HepG2 (cell line): ENCODE data around the gene POC1A. TPM values are rescaled to one million over a fixed set of nuclear protein-coding genes. Genes with fewer than 3 reads are reported as not detected.

Experiments
- ATAC-seq: fragments of 200-7000 bp; cut with Tn5 transposase; 3 replicates; pipeline ENCODE4 v1.9.1; 2020; ENCODE audit warnings: mild to moderate bottlenecking, moderate library complexity
- BruUV-seq: library from RNA; stranded (reverse); fragments of 400-500 nt; replicated peaks from 2 replicates; lab custom pipeline; 2021; lab: Mats Ljungman, UMichigan
- CTCF ChIA-PET: fragments of 300-600 bp; formaldehyde crosslinking; extraction: SDS; loops from one replicate; lab custom pipeline; 2021; ENCODE audit warnings: low total read pairs, inconsistent platforms, low intra/inter-chr PET ratio; lab: Yijun Ruan, JAX
- POLR2A ChIA-PET: fragments of 350-600 bp; sonication (Branson Sonifier 250); formaldehyde crosslinking; loops from one replicate; lab custom pipeline; 2020; ENCODE audit warnings: antibody characterized with exemption, inconsistent platforms; lab: Yijun Ruan, JAX
- DNase-seq: peaks from one replicate; pipeline ENCODE4 v3.0.0-alpha.2; 2015; ENCODE audit warnings: low spot score
- FAIRE-seq: peaks from 3 replicates; lab custom pipeline; 2011; peaks lifted over from hg19 to GRCh38; lab: Jason Lieb, UNC
- H2AFZ ChIP-seq: one replicate; pipeline ENCODE4 v1.6.1; 2011; ENCODE audit warnings: low read length, inconsistent platforms
- H3K27ac ChIP-seq: fragments of 300-600 bp; 3 replicates; pipeline ENCODE4 v1.8.0; 2011; ENCODE audit warnings: mixed run types, mild to moderate bottlenecking, mixed read lengths, low read length, inconsistent platforms; ENCODE audit not compliant: insufficient read depth; ENCODE audit errors: extremely low read length
- H3K27me3 ChIP-seq, 2 experiments: fragments of 200-600 bp in 1 of 2; 2 replicates in 1 of 2; 3 replicates in 1 of 2; pipeline versions ENCODE4 v1.6.0 to v1.8.0; 2011; ENCODE audit warnings: low read length in 2 of 2, mild to moderate bottlenecking in 2 of 2, moderate library complexity in 2 of 2, inconsistent platforms in 1 of 2; ENCODE audit not compliant: insufficient read depth in 2 of 2, control insufficient read depth in 1 of 2
- H3K36me3 ChIP-seq, 2 experiments: fragments of 200-600 bp in 1 of 2; replicated peaks in 1 of 2; 2 replicates in 1 of 2; 3 replicates in 1 of 2; pipeline versions ENCODE4 v1.5.1 to v1.8.0; 2011; ENCODE audit warnings: low read length in 2 of 2, inconsistent platforms in 1 of 2; ENCODE audit not compliant: insufficient read depth in 2 of 2, control insufficient read depth in 1 of 2
- H3K4me1 ChIP-seq: 2 replicates; pipeline ENCODE4 v1.5.1; 2012; ENCODE audit warnings: low read length, inconsistent platforms; ENCODE audit not compliant: insufficient read depth
- H3K4me2 ChIP-seq: 2 replicates; pipeline ENCODE4 v1.6.0; 2011; ENCODE audit warnings: low read depth, low read length, inconsistent platforms
- H3K4me3 ChIP-seq, 3 experiments: fragments of 200-600 bp in 1 of 3; sonication (generic), shearing (Covaris generic) in 1 of 3; replicated peaks in 1 of 3; 2 replicates each; pipeline ENCODE4 v1.5.1; 2011 to 2016; ENCODE audit warnings: low read length in 3 of 3, inconsistent platforms in 2 of 3, low read depth in 2 of 3, mild to moderate bottlenecking in 2 of 3, control low read depth in 1 of 3, mixed read lengths in 1 of 3; ENCODE audit not compliant: insufficient read depth in 1 of 3
- H3K79me2 ChIP-seq: one replicate; pipeline ENCODE4 v1.6.1; 2011; ENCODE audit warnings: low read length, inconsistent platforms; ENCODE audit not compliant: insufficient read depth
- H3K9ac ChIP-seq: 2 replicates; pipeline ENCODE4 v1.6.0; 2011; ENCODE audit warnings: mild to moderate bottlenecking, low read depth, low read length, inconsistent platforms; ENCODE audit not compliant: insufficient read depth
- H3K9me3 ChIP-seq: 2 replicates; pipeline ENCODE4 v1.5.1; 2012; ENCODE audit warnings: mild to moderate bottlenecking, low read length
- H4K20me1 ChIP-seq: 2 replicates; pipeline ENCODE4 v1.6.0; 2011; ENCODE audit warnings: inconsistent platforms, mild to moderate bottlenecking, low read length, moderate library complexity; ENCODE audit not compliant: insufficient read depth
- ATF2 ChIP-seq: sonication (generic); formaldehyde crosslinking; IDR thresholded peaks from 2 replicates; pipeline ENCODE4 v1.4.0; 2020; ENCODE audit warnings: missing genetic modification reagents
- DNMT1 ChIP-seq: sonication (generic); formaldehyde crosslinking; IDR thresholded peaks from 2 replicates; pipeline ENCODE4 v1.5.1; 2020; ENCODE audit warnings: mild to moderate bottlenecking, missing genetic modification reagents
- HHEX ChIP-seq: IDR thresholded peaks from 2 replicates; pipeline ENCODE4 v1.6.1; 2016; ENCODE audit warnings: control low read depth
- HOXA9 ChIP-seq: sonication (generic); formaldehyde crosslinking; IDR thresholded peaks from 2 replicates; pipeline ENCODE4 v1.8.1; 2022; ENCODE audit warnings: missing genetic modification reagents, mild to moderate bottlenecking, moderate library complexity, borderline replicate concordance
- KLF9 ChIP-seq: IDR thresholded peaks from 2 replicates; pipeline ENCODE4 v1.6.1; 2016; ENCODE audit warnings: low read depth
- SP140L ChIP-seq: sonication (generic); formaldehyde crosslinking; IDR thresholded peaks from 2 replicates; pipeline ENCODE4 v1.4.0; 2020; ENCODE audit warnings: missing genetic modification reagents, borderline replicate concordance
- STAT5B ChIP-seq: sonication (generic); formaldehyde crosslinking; IDR thresholded peaks from 2 replicates; pipeline ENCODE4 v1.4.0; 2020; ENCODE audit warnings: missing genetic modification reagents
- ZBTB20 ChIP-seq: sonication (generic); formaldehyde crosslinking; IDR thresholded peaks from 2 replicates; pipeline ENCODE4 v1.8.1; 2023; ENCODE audit warnings: missing genetic modification reagents, low read depth, mild to moderate bottlenecking, borderline replicate concordance
- ZFP90 ChIP-seq: sonication (generic); formaldehyde crosslinking; IDR thresholded peaks from 2 replicates; pipeline ENCODE4 v1.8.0; 2022; ENCODE audit warnings: missing genetic modification reagents, mild to moderate bottlenecking, inconsistent platforms, borderline replicate concordance
- ZNF142 ChIP-seq: sonication (generic); formaldehyde crosslinking; IDR thresholded peaks from 2 replicates; pipeline ENCODE4 v1.4.0; 2020; ENCODE audit warnings: missing genetic modification reagents
- ZNF224 ChIP-seq: sonication (generic); formaldehyde crosslinking; IDR thresholded peaks from 2 replicates; pipeline ENCODE4 v1.5.0; 2020; ENCODE audit warnings: mild to moderate bottlenecking, missing genetic modification reagents
- ZNF782 ChIP-seq: sonication (generic); formaldehyde crosslinking; IDR thresholded peaks from 2 replicates; pipeline ENCODE4 v1.4.0; 2020; ENCODE audit warnings: missing genetic modification reagents, mild to moderate bottlenecking, borderline replicate concordance
- WGBS: methylation state at CpG from one replicate; pipeline ENCODE4 v1.1.6; 2017; ENCODE audit warnings: low lambda C conversion rate; 5-methylcytosine and 5-hydroxymethylcytosine counted together
- in situ Hi-C: cut with HindIII; loops from 2 replicates; pipeline ENCODE4 v1.10.0; 2017; ENCODE audit warnings: low pct_unique_long_range_greater_than_20kb; ENCODE audit not compliant: extremely low pct_ligation_motif_present
- intact Hi-C: fragments of 100-400 bp; cut with micrococcal nuclease; formaldehyde crosslinking; loops from one replicate; pipeline ENCODE4 v1.10.0; 2022; ENCODE audit not compliant: unreplicated experiment
- polyA plus RNA-seq, 8 experiments: library from polyadenylated mRNA; depleted of rRNA in 3 of 8; stranded (reverse) in 7 of 8; unstranded in 1 of 8; fragments of >200 nt; fragmentation: Illumina TruSeq in 4 of 8; extraction: Trizol in 4 of 8; gene quantifications; 2 replicates each; pipeline versions ENCODE4 v1.2.1 to v1.2.3, GENCODE V29; 2011 to 2016; ENCODE audit warnings: low read depth in 4 of 8, missing spikeins in 1 of 8, mixed read lengths in 1 of 8; ENCODE audit not compliant: insufficient read depth in 1 of 8
- total RNA-seq, 5 experiments: library from RNA; depleted of rRNA; stranded (reverse); fragments of >200 nt; fragmentation: Illumina TruSeq; extraction: Trizol; gene quantifications; 2 replicates each; pipeline ENCODE4 v1.2.3, GENCODE V29; 2016; ENCODE audit warnings: low read depth in 1 of 5

Gene POC1A
- total and polyA plus RNA-seq, 2 of the 13 experiments (the other 11 are each of a cell fraction or from before 2014, with no cell fraction given) = 14.6 to 20.0 TPM

GRCh38 chr3:52140769-52141168, 13.5 kb downstream of the POC1A start:
- H4K20me1 ChIP-seq = no peaks in the 10 kb centered on the region
- no peak for FAIRE-seq
- no peak overlapping the region for H3K27ac ChIP-seq
- ChIA-PET POLR2A (no interaction called here), CTCF (no interaction called here)
- no peak overlapping the region for H3K4me2 ChIP-seq
- H3K9me3 ChIP-seq = no peaks in the 10 kb centered on the region
- TF ChIP-seq STAT5B (CRISPR knock-in tag) (no peak), ZFP90 (CRISPR knock-in tag) (no peak), DNMT1 (CRISPR knock-in tag) (no peak), ATF2 (CRISPR knock-in tag) (no peak)
- in situ Hi-C loops (loop anchor here (5.0 kb wide), 1 partner anchor 138 kb away; no protein-coding TSS in a partner anchor), intact Hi-C loops (no loop called here)
- H3K4me1 ChIP-seq = no peaks in the 10 kb centered on the region
- no peak for DNase-seq
- no TSS peak for BruUV-seq
- H3K9ac ChIP-seq = no peak overlapping the region
- ATAC-seq = no peak
- no peaks in the 10 kb centered on the region for H3K79me2 ChIP-seq
- no peak overlapping the region for H2AFZ ChIP-seq
- peaks cover 18 to 42% of the 10 kb centered on the region in 2 experiments; a peak in 4 of 5 replicates for H3K36me3 ChIP-seq
- WGBS = 97% methylated on average over 5 of the region's 5 CpGs
- no peaks in the 10 kb centered on the region; a peak in 1 of 5 replicates for H3K27me3 ChIP-seq
- H3K4me3 ChIP-seq = no peak overlapping the region

GRCh38 chr3:52140000-52140399, 14.2 kb downstream of the POC1A start:
- ATAC-seq = no peak
- CTCF ChIA-PET = no interaction called here
- no peak for TF ChIP-seq SP140L
- no peak for TF ChIP-seq HHEX (CRISPR knock-in tag)
- TF ChIP-seq ZNF782 = no peak
- TF ChIP-seq ZNF224 = no peak
- TF ChIP-seq HOXA9 (CRISPR knock-in tag) = no peak
- no peak for TF ChIP-seq ZNF142 (CRISPR knock-in tag)
- no peak for TF ChIP-seq ZBTB20 (CRISPR knock-in tag)
- TF ChIP-seq KLF9 (CRISPR knock-in tag) = no peak

More at GRCh38 chr3:52140000-52140399, 14.2 kb downstream of the POC1A start:
- Histone ChIP-seq H3K4me2 (no peak overlapping the region), H3K4me3 (no peak overlapping the region), H3K27ac (no peak overlapping the region), H3K9me3 (no peaks in the 10 kb centered on the region), H3K9ac (no peak overlapping the region), H2AFZ (no peak overlapping the region), H3K36me3 (peaks cover 19 to 38% of the 10 kb centered on the region in 2 experiments; a peak in 4 of 5 replicates), H3K4me1 (no peaks in the 10 kb centered on the region), H3K27me3 (no peaks in the 10 kb centered on the region; a peak in 1 of 5 replicates), H4K20me1 (no peaks in the 10 kb centered on the region), H3K79me2 (no peaks in the 10 kb centered on the region)
- WGBS = 96% methylated on average over 9 of the region's 9 CpGs
- in situ Hi-C loops (loop anchor here (5.0 kb wide), 2 partner anchors 83 to 138 kb away; partner anchors contain the start of gene DUSP7), intact Hi-C loops (no loop called here)
- no TSS peak for BruUV-seq
- FAIRE-seq (no peak), DNase-seq (no peak)
- POLR2A ChIA-PET = no interaction called here
